GM19324 (cell line): ENCODE results near the gene CSTF3.
"Not testable (repeated sequence)": the region's sequence is repeated elsewhere in the genome, so short reads cannot be mapped to it uniquely, and the experiment has no call there.

Experiments
- ATAC-seq: cut with Tn5 transposase; IDR thresholded peaks from one replicate; pipeline ENCODE4 v1.9.1; 2021; ENCODE audit warnings: mild to moderate bottlenecking, moderate library complexity; ENCODE audit not compliant: unreplicated experiment, low FRiP score

The CSTF3 gene

DNA sequence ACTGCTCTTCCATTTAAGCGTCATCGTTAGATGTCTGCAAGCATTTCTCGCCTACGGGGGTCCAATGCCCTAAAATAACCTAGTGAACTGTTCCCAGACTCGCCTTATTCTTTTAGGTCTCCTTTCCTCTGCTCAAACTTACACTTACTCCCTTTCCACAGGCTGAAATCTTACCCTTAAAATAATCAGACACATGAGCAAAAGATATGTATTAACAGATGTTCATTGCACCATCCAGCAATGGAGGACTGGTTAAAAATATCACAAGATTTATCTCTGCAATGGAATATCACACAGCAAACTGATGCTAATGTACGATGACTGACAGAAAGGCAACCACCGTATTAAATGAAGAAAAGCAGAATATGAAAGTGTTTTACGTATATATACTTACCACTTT is 1.6 kb upstream of the CSTF3 start:
- no peak for ATAC-seq

DNA sequence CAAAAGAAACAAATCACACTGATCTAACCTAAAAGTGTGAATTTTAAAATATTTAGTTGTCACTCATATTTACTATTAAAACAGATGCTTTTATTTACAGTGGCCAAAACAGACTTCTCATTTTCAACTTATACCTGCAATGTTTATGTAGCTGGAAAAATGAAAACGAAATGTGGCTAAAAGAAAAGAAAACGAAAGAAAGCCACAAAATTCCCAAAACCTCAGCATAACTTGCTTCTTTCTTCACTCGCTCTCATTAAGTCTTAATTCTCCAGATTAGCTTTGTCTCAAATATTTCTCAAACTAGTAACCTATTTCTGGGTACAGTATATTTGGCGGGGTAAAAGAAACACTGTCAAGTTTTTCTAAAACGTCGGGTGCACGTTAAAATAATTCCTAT is 693 bp downstream of the CSTF3 start:
- ATAC-seq = no peak

DNA sequence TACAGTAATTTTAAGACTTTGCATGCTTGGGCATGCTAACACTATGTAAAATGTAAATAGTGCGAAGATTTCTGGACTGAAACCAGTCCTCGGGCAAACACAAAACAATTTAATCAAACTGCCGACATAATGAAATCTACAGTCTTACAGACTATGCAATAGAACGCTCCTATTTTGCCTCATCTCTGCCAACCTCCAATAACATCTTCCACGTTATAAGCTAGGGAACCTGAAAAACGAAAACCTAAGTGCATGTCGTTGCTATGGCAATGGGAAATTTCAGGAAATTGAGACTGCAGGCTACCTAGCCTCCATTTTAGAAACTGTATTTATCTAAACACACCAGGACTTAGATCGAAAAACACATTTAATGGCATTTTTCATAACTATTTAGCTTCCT is 1.1 kb downstream of the CSTF3 start:
- ATAC-seq = no peak

DNA sequence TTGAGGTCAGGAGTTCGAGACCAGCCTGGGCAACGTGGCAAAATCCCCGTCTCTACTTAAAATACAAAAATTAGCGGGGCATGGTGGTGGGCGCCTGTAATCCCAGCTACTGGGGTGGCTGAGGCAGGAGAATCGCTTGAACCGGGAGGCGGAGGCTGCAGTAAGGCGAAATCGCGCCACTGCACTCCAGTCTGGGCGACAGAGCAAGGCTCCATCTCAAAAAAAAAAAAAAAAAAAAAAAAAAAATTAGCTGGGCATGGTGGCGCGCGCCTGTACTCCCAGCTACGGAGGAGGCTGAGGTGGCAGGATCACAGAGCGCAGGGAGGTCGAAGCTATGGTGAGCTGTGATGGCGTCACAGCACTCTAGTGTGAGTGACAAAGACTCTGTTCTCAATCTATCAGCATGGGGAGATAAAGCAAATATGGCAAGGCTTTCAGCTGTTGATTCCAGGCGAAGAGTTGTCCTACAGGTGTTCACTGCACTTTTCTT is 1.9 kb downstream of the CSTF3 start:
- not testable (repeated sequence) for ATAC-seq

DNA sequence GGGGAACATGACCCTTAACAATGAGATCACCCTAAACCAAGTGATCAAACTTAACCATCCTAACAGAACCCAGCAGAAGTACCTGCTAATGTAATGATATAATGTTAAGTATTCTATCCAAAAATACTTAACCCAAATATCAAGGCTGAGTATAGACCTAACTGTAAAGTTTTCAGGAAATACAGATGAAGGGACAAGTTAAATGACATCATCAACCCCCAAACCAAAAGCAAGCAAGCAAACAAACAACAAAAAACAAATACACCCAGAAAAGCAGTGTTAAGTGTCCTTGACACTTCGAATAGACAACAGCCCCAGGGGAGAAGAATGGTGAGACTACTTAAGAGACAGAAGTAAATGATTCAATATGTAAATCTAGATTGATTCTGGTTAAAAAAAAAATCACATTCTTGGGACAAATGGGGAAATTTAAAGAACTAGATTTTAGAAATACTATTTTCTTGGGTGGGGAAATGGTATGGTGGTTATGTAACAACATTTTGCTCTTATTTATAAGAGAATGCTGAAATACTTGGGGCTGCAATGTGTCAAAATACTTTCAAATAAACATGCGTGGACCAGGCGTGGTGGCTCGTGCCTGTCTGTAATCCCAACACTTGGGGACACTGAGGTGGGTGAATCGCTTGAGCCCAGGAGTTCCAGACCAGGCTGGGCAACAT is 2.5 kb downstream of the CSTF3 start:
- ATAC-seq = no peak

DNA sequence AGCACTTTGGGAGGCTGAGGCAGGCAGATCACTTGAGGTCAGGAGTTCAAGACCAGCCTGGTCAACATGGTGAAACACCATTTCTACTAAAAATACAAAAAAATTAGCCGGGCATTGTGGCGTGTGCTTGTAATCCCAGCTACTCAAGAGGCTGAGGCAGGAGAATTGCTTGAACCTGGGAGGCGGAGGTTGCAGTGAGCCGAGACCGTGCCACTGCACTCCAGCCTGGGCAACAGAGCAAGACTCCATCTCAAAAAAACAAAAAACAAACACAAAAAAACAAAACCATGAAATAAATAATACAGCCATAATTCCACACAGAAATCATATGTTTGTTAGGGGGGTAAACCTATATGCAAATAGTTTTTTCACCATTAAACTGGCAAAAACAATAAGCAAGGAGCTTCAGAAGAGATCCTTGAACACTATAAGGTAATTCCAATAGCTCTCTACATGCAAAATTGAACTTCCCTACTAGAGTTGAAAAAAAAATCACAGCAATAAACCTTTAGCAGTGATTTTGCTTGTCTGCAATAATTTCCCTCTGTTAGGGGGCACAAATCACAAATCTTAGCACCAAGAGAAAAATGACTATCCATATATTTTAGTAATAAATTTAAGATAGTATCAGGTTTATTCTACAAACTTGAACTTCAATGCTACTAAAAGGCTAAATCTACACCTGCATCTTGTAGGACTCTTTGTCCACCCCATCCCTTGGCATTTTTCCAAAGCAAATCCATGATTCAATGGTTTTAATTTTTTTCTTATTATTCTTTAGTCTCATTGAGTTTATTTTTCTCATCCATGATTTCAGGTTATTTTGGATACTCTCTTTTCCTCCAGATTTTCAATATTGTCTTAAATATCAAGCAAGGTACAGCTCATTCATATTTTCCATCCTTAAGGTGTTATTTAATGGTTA is 3.9 kb downstream of the CSTF3 start:
- no peak for ATAC-seq

DNA sequence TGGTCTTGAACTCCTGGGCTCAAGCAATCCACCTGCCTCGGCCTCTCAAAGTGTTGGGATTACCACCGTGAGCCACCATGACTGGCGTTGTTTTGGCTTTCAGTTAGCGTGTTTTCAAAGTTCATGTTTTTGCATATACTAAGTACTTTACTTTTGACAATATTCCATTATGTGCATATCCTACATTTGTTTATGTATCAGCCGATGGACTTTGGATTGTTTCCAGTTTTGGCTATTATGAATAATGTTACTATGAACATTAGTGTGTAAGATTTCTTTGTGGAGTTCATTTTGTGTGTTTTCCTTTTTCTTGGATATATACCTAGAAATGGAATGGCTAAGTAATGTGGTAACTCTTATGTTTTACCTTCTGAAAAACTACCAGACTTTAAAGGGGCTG is 9.9 kb downstream of the CSTF3 start:
- no peak for ATAC-seq

DNA sequence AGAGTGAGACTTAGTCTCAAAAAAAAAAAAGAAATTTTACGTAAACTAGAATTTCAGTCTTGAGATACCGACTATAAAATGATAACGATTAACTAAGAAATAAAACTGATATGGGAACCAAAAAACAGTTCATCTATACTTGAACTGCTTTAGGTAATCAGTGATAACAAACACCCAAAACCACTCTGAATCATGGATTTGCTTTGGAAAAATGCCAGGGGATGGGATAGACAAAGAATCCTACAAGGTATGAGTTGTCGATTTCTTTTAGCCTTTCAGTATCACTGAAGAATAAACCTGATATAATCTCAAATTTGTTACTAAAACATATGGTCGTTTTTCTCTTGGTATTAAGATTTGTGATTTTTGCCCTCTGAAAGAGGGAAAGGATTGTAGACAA is 13.7 kb downstream of the CSTF3 start:
- ATAC-seq = no peak

DNA sequence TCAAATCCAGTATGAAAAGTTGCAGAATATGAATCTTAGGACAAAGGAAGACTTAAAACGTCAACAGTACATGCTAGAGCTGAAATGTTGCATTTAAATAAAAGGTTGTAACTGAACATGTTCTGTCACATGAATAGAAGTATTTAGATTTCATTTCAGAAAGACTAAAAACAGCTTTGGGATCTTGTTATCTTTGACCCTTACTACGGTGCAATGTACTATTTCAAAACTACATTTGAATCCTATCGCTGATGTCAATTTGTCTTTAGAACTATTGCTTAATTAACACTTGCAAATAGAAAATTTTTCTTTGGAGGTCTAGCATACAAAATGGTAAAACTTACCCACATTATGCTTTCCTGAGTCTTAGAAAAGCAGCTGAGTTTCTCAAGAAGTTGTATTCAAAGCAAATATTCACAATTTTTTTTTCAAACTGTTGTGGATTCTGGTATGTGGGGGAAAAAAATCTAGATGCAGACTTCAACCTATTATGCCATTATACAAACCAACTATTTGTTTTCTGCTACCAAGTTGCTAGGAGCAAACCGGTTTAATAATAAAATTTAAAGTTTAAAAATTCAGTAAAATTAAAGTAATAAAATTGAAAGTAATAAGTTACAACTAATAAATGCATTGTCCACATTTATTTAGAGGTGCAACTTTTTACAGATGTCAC is 25.4 kb downstream of the CSTF3 start:
- no peak for ATAC-seq

DNA sequence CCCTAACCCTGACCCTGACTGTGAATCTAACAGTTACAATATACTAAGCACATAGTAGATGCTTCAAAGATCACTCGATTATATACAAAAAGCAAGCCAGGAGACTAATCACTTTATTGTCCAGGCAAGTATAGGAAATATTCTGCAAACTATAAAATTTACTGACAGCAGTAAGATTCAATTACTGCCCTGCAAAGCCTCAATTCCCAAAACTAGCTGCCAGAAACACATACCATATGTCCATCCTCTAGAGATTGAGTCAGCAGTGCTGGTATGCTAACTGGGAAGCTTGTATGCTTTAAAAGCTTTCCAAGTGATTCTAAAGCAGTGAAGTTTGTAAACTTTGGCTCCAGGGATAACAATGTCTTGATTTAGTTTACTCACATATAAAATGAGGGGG is 26.1 kb downstream of the CSTF3 start:
- no peak for ATAC-seq

DNA sequence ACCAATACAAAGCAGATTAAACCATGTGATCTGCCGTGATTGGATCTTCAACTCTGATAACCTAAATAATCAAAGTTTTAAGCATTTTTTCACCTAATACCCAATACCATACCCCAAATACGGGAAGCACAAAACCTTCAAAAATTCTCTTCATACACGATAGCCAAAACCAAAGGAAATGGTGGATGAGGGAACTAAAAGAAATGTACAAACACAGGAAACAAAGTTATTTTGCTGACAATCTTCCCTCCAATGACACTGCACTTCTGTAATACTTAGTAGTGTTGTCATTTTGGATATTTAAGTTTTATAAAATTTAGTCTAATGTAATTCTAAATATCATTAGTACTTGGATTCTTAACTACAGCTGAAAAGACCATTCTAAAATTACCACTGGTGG is 27.0 kb downstream of the CSTF3 start:
- no peak for ATAC-seq

DNA sequence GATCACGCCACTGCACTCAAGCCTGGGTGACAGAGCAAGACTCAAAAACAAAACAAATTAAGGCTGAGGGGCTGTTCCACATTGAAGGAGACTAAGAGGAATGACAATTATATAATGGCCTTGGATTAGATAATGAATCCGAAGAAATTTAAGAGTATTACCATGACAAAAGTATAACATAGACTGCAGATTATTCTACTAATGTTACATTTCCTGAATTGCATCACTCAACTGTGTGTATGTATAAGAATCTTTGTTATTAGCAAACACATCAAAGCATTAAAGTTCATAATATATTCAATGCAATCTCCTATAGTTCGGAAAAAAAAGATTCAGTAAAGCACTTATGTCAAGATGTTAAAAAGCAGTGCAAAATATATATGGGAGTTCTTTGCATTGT is 27.5 kb downstream of the CSTF3 start:
- no peak for ATAC-seq

DNA sequence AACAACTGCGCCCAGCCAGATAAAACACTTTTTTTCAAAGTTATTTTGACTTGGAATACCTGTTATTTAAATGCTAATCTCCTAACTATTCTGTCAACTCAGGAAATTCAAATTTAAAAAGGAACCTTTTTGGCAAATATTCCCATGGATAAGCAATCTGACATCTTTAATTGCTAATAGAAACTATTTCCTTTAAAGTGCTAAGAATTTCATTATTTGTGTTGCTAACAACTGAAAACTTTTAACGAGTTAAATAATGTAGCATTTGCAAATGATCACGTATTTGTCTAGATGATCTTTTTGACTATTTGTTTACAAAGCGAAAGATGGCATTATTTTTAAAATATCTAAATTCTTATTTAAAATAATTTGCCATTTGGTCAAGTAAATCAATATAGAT is 28.8 kb downstream of the CSTF3 start:
- ATAC-seq = no peak

DNA sequence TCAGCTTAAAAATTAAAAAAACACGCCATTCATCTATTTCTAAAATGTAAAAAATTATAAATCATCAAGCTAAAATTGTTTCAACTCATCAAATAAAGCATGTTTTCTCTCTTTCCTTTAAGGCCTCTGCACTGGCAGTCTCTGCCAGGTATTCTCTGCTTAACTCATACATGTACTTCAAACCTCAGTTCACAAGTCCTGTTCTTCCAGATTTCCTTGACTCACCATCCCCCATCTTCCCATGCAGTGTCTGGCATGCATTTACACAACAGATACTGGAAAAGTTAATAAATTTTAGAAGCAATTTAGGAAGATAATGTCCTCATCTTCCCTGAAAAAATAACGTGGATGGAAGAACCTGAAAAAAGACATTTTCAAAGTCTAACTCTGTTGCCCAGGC is 32.5 kb downstream of the CSTF3 start:
- ATAC-seq = no peak

DNA sequence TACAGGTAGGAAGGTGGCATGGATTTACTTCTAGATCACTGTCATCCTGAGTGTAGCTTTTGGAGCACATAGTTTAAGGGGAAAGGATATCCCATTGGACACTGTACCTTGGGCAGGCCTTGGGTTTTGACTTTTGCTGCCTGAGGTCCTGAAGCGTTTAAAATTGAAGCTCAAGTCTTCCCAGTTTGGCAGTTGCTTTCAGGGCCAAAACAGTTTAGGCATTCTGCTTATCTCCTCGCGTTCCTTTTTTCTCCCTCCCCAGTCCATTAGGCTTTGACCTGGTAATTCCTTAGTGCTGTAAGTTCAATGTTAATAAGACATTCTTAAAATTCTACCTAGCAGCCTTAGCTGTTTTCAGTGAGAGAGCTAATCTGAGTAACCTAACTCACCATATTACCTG is 35.7 kb downstream of the CSTF3 start:
- no peak for ATAC-seq

DNA sequence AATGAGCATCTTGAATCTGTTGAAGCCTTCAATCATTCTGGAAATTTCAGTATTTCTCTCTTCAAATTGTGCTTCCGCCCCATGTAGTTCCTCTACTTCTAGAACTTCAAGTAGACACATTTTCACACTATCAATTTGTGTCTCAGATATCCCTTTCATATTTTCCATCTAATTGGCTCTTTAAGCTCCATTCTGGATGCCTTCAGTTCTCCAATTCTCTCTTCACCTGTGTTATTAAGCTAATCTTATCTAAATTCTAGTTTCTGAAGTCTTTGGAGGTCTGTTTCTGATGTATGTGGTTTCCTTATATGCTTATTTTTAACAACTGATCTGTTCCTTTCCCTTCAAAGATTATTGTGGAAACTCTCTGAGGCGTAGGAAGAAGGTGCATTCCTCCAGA is 36.3 kb downstream of the CSTF3 start:
- ATAC-seq = no peak

DNA sequence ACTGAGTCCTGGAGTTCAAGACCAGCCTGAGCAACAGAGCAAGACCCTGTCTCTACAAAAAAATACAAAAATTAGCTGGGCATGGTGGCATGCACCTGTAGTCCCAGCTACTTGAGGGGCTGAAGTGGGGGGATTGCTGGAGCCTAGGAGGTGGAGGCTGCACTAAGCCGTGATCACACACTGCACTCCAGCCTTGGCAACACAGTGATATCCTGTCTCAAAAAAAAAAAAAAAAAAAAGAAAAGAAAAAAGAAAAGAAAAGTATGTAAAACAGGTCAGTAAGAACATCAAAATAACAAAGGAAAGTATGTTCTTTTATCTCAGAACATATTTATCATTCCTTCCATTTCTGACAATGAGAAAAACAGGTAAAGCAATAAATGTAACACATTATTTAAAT is 38.6 kb downstream of the CSTF3 start:
- ATAC-seq = not testable (repeated sequence)

DNA sequence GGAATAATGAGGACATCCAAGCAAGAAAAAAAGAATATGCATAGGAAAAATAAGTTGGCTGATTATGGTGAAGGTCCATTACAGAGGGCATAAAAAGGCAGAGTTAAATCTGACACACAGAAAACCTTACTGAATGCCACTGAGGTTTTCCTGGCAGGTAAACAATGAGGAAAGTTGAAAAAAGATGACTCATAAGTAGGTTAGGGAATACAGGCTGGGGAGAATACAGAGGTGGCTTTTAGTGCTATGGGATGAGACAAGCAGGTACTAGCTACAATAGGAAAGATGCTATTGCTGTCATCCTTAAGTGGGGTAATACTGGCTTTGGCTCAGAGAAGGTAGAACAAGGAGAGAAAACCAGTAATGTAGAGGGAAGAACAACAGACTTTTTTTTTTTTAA is 44.7 kb downstream of the CSTF3 start:
- ATAC-seq = no peak

DNA sequence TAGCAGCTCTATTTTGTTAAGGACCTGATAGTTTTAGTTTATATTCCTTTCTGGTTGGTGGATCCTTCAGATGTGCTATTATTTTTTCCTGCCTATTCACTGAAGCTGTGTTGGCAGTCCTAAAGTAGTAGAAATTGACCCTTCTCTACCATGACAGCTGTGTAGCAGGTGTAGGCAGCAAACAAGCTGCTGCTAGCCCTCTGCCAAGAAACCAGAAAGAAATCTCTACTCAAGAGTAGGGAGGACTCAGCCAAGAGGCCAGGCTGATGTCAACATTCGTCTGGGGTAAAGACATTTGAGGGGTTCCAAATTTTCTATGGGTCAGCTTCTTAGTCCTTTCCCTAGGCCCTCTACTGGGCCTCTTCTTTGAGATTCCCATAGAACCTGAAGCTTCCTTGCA is 51.2 kb downstream of the CSTF3 start:
- ATAC-seq = no peak

DNA sequence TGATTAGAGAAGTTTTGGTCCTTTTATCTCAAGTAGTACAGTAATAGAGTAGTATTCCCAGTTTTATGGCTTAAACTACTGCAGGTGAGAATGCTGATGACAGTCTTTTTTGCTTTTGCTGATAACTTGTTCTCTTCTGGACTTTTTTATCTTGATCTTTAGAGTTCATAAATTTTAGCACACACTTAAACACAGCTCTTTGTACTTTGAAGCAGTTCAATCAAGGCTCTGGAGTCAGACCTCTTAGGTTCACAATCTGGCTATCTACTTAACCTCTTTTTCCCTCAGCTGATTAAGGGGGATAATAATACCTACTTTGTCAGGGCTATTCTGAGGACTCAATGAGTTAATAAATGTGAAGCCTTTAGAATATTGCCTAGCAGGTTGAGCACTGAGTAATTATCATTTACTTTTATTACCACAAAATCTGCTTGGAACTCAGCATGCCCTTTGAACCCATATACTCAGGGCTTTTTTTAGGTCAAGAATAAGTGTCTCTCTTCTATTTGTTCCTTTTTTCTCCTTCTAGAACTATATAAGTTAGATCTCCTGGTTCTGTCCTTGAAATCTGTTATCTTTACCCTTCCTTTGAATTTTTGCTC is 51.9 kb downstream of the CSTF3 start:
- ATAC-seq = no peak

DNA sequence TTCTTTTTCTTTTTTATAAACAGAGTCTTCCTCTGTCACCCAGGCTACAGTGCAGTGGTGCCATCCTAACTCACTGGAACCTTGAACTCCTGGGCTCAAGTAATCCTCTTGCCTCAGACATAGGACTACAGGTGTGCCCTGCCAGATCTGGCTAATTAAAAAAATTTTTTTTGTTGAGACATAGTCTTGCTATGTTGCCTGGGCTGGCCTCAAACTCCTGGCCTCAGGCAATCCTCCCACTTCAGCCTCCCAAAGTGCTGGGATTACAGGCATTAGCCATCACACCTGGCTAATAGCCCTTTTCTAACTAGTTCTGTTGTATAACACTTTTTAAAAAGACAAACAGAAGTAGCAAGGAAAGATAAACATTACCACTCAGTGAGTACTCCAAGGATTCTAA is 57.4 kb downstream of the CSTF3 start:
- no peak for ATAC-seq
